GM19099 (cell line): ENCODE measurements around the gene MCL1.

Experiments used
- POLR2A ChIP-seq: IDR thresholded peaks from 3 replicates; pipeline ENCODE4 v1.6.1; 2011; ENCODE audit warnings: low read depth; ENCODE audit not compliant: insufficient read length; ENCODE audit errors: extremely low read depth

Gene MCL1

DNA sequence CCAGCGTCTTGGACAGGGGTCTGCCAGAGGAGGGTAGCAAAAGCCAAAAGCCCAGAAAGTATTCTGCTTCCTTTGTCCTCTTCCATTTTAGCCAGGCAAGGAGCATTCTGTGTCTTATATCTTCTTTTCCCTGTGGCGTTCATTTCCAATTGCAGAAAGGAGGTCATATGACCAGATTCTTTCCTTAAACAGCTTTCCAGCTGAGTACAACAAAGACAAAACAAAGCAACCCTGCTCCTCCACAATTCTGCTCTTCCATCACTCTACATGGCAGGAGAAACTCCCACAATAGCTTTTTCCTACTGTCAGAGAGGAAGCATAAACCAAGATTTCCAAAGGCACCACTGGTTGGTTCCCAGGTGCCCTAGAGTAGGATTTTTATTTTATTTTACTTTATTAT is 30.3 kb upstream of the MCL1 start:
- TF ChIP-seq POLR2A: no peak

GRCh38 chr1:150606463-150607142 is 27.2 kb upstream of the MCL1 start:
- TF ChIP-seq POLR2A: no peak

- no peak for TF ChIP-seq POLR2A
Measured at GRCh38 chr1:150604226-150604588, 24.8 kb upstream of the MCL1 start.

DNA sequence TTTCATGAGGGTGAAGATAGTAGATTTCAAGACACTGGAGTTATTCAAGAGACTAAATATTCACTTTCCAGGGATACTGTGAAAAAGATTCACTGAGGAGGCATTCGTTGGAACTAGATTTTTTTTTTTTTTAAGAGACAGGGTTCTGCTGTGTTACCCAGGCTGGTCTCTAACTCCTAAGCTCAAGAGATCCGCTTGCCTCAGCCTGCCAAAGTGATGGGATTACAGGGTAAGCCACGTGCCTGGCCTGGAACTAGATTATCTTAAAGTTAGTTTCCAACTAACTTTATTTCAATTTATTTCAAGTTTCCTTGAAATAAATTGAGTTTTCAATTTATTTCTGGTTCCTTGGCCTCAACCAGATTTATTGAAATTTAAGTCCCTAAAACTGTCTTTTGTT is 24.3 kb upstream of the MCL1 start:
- TF ChIP-seq POLR2A: no peak

DNA sequence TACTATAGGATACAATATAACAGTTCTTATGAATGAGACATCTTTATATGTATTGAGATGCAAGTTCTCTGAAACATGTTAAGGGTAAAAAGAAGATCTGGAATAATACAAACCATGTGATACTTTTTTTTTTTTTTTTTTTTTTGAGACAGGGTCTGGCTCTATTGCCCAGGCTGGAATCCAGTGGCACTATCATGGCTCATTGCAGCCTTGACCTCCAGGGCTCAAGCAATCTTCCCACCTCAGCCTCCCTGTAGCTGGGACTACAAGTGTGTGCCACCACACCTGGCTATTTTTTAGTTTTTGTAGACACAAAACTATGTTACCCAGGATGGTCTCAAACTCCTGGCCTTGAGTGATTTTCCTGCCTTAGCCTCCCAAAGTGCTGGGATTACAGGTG is 22.1 kb upstream of the MCL1 start:
- TF ChIP-seq POLR2A: no peak

DNA sequence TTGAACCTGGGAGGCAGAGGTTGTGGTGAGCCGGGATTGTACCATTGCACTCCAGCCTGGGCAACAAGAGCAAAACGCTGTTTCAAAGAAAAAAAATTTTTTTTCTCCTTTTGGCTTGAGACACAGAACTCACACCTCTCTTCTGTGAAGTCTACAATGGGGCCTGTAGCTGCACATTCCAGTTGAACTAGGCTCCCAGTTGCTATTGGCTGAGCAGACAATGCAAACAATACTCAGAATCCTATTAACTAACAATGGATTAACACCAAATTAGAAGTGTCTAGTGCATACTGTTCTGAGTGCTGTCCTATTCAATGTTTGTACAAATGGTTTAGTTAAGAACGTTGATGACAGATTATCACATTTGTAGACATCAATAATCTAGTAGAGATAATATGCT is 17.6 kb upstream of the MCL1 start:
- no peak for TF ChIP-seq POLR2A

GRCh38 chr1:150596095-150596892 is 16.9 kb upstream of the MCL1 start:
- no peak for TF ChIP-seq POLR2A

- TF ChIP-seq POLR2A: no peak
Measured at GRCh38 chr1:150582371-150582770, 3.0 kb upstream of the MCL1 start.

- no peak for TF ChIP-seq POLR2A
Measured at GRCh38 chr1:150579945-150580642, 684 bp upstream of the MCL1 start.

- no peak for TF ChIP-seq POLR2A
Measured at GRCh38 chr1:150578272-150579109, 919 bp downstream of the MCL1 start.

DNA sequence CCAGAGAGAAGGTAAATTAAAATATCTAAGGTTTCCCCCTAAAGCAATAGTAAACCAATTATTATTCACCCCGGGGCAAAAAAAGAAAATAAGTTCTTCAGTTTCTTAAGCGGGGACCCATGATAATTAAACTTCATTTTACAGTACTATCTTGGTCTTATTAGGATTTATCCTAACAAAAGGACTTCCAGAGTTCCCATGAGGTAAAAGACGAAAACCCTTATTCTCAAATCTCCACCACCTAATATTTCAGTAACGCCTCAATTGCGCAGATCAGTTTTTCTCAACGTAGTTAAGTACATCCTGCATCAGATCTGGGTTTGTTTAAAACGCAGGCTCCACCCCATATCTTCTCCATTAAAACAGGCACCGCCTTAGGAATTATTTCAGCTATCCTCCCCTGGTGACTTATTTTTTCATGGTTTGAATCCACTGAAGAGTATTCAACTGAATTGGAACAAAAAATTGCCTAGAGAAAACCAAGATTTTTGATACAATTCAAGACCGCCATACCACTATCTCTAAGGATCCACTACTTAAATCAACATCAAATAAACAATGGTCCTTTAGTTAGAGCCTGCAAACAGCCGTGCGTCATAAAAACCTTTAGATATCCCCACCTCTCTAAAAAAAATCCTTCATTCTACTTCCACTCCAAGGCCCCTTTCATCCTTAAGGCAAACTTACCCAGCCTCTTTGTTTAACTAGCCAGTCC is 1.7 kb downstream of the MCL1 start:
- no peak for TF ChIP-seq POLR2A

DNA sequence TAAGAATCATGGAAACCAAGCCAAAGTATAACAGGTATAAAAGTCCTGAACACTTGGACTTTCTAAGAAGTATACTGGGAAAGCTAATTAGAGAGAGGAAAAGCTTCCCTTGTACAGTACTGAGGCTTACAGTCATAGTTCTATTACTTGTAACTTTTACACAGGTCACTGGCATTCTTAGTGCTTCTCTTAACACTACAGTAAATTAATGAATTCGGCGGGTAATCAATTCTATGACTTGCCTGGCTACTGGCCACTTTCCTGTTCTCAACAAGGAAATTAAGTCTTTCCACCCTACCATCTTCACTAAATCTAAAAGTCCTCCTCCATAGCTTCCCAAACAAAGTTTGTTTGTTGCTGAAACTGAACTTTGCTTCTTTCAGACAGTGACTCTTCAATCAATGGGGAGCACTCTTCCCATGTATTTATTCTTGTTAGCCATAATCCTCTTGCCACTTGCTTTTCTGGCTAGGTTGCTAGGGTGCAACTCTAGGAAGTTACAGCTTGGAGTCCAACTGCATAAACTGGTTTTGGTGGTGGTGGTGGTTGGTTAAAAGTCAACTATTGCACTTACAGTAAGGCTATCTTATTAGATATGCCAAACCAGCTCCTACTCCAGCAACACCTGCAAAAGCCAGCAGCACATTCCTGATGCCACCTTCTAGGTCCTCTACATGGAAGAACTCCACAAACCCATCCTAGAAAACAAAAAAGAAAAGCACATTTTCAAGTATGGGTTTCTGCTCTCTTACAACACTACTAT is 2.4 kb downstream of the MCL1 start:
- no peak for TF ChIP-seq POLR2A

- no peak for TF ChIP-seq POLR2A
Measured at GRCh38 chr1:150576367-150576711, 3.1 kb downstream of the MCL1 start.
